Measurements from ENCODE around the gene ALDH3B2. TPM values are rescaled to one million over a fixed set of nuclear protein-coding genes. Genes with fewer than 3 reads are reported as not detected.

ALDH3B2 gene
- total RNA-seq, 1 experiment from 2014 or later: not detected

DNA sequence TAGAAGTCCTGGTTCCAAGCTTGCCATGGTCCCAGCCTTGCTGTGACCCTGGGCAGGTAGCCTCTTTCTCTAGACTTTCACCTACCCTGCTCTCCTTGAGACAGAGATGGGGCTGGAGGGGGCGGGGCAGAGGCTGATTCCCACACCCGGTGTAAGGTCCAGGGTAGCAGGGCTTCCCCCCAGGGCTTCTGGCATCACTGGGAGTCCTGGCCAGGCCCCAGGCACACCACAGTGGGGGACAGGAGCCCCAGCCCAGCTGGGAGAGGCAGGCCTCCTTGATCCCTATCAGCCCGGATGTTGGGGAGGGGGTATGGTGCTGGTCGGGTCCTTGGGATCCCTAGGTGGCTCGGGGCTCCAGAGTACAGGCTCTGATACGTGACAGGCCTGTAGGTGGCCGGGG lies 43.0 kb downstream of the ALDH3B2 start:
- Histone ChIP-seq H3K79me2 (ENCODE audit: insufficient read depth, low read length) (no peaks in the 10 kb centered on the region), H4K8ac (replicated peaks; ENCODE audit: insufficient read length, low read depth, low read length) (no peak overlapping the region), H3K4ac (ENCODE audit: low read depth, low read length) (no peak overlapping the region), H3K27ac (ENCODE audit: insufficient read length, low read depth, low read length) (no peak overlapping the region), H2BK5ac (ENCODE audit: insufficient read length, low read length) (no peak overlapping the region), H3K14ac (ENCODE audit: insufficient read depth, low read length) (no peak overlapping the region; the same call in 1 of the 2 replicates), H2BK15ac (ENCODE audit: low read depth, low read length) (no peak overlapping the region), H2BK12ac (ENCODE audit: insufficient read length, low read depth, low read length) (no peak overlapping the region), H3K4me2 (ENCODE audit: insufficient read depth, insufficient read length, low read length) (peak overlapping the region; percentile 38), H2AFZ (ENCODE audit: low read length) (no peak overlapping the region), H3K27me3 (ENCODE audit: insufficient read depth, low read length) (no peaks in the 10 kb centered on the region), H4K5ac (ENCODE audit: insufficient read length, low read depth, low read length) (no peak overlapping the region), H3K56ac (ENCODE audit: insufficient read length, low read depth, low read length) (no peak overlapping the region), H2BK120ac (ENCODE audit: low read depth, low read length, poor library complexity, severe bottlenecking) (no peak overlapping the region), H3K9ac (ENCODE audit: extremely low read depth, insufficient read length, low read length) (no peak overlapping the region), H3K23ac (ENCODE audit: insufficient read length, low read depth, low read length) (no peak overlapping the region), H2AK5ac (ENCODE audit: insufficient read length, low read length) (no peak overlapping the region), H3K79me1 (ENCODE audit: insufficient read depth, low read depth, low read length, poor library complexity, severe bottlenecking) (no peaks in the 10 kb centered on the region), H2BK20ac (ENCODE audit: low read depth, low read length, poor library complexity, severe bottlenecking) (no peak overlapping the region), H4K20me1 (ENCODE audit: control insufficient read depth, insufficient read depth, insufficient read length) (no peaks in the 10 kb centered on the region), H4K91ac (ENCODE audit: insufficient read length, low read depth, low read length) (no peak overlapping the region), H3K4me1 (ENCODE audit: insufficient read depth, low read length) (no peaks in the 10 kb centered on the region; the same call in 1 of the 2 replicates), H3K23me2 (ENCODE audit: insufficient read length, low read depth, low read length, poor library complexity, severe bottlenecking) (no peaks in the 10 kb centered on the region), H3K9me3 (ENCODE audit: control insufficient read depth, low read depth, low read length) (no peaks in the 10 kb centered on the region), H3T11ph (ENCODE audit: low read length) (no peak overlapping the region), H3K18ac (ENCODE audit: insufficient read length, low read depth, low read length) (no peak overlapping the region)
- H3K27me3 Mint-ChIP-seq (ENCODE audit: low read depth): peaks cover 25% of the 10 kb centered on the region
- H3K4me1 Mint-ChIP-seq: peaks cover 26 to 33% of the 10 kb centered on the region in 2 experiments
- peaks cover 7 to 12% (median 10%) of the 10 kb centered on the region in 3 experiments for H3K36me3 Mint-ChIP-seq (ENCODE audit: insufficient read depth in 1 of 3, low read depth in 3 of 3)
- no peak overlapping the region; a peak in 1 of 7 replicates for H3K27ac Mint-ChIP-seq
- peaks cover 0 to 3% of the 10 kb centered on the region in 2 experiments; a peak in 2 of 5 replicates for H3K9me3 Mint-ChIP-seq
- peak; percentile 42 for DNase-seq
- no CpG with 5 or more reads among the region's 7 CpGs for WGBS (ENCODE audit: extremely low coverage, insufficient read length, low lambda C conversion rate)
- TF ChIP-seq, protein P1, sequence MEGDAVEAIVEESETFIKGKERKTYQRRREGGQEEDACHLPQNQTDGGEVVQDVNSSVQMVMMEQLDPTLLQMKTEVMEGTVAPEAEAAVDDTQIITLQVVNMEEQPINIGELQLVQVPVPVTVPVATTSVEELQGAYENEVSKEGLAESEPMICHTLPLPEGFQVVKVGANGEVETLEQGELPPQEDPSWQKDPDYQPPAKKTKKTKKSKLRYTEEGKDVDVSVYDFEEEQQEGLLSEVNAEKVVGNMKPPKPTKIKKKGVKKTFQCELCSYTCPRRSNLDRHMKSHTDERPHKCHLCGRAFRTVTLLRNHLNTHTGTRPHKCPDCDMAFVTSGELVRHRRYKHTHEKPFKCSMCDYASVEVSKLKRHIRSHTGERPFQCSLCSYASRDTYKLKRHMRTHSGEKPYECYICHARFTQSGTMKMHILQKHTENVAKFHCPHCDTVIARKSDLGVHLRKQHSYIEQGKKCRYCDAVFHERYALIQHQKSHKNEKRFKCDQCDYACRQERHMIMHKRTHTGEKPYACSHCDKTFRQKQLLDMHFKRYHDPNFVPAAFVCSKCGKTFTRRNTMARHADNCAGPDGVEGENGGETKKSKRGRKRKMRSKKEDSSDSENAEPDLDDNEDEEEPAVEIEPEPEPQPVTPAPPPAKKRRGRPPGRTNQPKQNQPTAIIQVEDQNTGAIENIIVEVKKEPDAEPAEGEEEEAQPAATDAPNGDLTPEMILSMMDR (conservative IDR thresholded peaks at IDR 0.05): no peak
- peak overlapping the region; percentile 72 to 85; a peak in 3 of 5 replicates for H3K4me3 Mint-ChIP-seq
